HG03280 (cell line): ENCODE results near the gene PIGQ.

ENCODE experiments used
- ATAC-seq: cut with Tn5 transposase; IDR thresholded peaks from one replicate; pipeline ENCODE4 v1.9.1; 2021; ENCODE audit warnings: mild to moderate bottlenecking, moderate library complexity; ENCODE audit not compliant: unreplicated experiment

PIGQ gene

GRCh38 chr16:625977-626765 is 56.4 kb downstream of the PIGQ start:
- no peak for ATAC-seq

- no peak for ATAC-seq
These were observed 57.2 kb downstream of the PIGQ start for GRCh38 chr16:626787-627453.

GRCh38 chr16:627454-628239 is 57.9 kb downstream of the PIGQ start:
- no peak for ATAC-seq

- no peak for ATAC-seq
These were observed 58.7 kb downstream of the PIGQ start for GRCh38 chr16:628321-629061.

DNA sequence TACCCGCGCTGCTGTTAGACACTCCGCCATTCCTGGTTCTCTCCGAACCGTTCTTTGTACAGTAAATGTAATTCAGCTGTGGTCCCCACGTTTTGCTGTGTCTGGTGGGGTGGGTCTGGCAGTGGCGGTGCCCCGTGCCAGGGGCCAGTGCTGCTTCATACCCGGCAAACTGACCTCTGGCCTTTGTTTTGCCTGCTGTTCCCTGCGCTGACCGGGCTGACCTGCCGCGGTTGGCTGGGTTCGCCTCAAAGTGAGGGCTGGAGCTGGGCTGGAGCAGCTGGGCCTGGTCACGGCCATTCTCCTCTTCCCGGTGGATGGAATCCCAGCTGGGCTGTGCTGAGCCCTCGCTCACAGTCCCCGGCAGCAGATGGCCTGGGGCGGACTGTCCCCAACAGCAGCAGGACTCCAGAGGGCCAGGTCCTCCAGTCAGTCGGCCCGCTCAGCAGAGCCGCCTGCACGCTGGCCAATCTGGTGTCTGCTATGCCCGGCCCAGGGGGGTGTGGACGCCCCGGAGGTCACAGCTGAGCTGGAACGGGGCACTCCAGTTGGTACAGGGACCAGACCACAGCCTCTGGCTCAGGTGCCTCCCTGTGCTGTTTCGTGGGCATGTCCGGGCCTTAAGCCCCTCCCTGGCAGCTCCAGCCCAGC is 59.5 kb downstream of the PIGQ start:
- no peak for ATAC-seq

DNA sequence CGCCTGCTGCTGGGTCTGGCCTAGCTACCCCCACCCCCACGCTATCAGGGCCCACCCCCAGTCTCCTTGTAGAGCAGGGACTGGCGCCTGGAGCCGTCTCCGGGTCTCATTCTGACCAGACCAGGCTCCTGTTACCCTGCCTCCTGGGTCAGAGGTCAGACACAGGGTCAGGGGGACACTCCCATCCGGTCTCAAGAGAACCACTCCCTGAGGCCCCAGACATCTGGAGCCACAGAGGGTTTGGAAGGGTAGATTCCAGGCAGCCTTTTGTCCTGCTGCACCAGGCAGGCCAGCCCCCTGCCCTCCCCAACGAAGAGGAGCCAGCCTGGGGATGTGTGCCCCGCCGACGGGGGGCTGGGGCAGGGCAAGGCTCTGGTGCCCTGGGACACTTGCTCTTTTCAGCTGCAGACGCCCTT is 60.1 kb downstream of the PIGQ start:
- no peak for ATAC-seq

- no peak for ATAC-seq
These were observed 60.6 kb downstream of the PIGQ start for GRCh38 chr16:630249-630814.

DNA sequence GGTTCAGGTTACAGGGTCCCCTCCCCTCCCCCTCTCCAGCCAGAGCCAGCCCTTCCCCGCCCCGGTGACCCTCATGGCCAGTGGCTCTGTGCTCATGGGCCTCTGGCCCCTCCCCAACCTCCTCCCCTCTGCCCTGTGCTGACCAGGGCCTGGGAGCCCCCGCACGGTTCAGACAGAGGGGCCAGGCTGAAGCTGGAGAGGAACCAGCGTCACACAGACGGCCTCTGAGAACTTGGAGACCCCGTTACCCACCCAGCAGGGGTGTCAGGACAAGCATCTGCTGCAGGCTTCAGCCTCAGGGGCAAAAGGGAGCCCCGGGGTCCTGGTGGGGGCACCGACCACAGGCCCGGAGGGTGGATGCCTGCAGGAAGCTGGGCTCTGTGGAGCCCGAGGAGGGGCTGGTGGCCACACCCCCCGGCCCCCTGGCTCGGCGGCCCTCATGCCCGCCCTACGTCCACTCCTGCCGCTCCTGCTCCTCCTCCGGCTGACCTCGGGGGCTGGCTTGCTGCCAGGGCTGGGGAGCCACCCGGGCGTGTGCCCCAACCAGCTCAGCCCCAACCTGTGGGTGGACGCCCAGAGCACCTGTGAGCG is 61.1 kb downstream of the PIGQ start, which contains the start of gene WFIKKN1:
WFIKKN1 (plus strand) TSS at position 171 of the 591 bp plus-strand sequence; CDS start at position 440, 269 bp downstream.
- ATAC-seq, result no peak

GRCh38 chr16:631808-632358 is 62.1 kb downstream of the PIGQ start:
- ATAC-seq, result no peak

- ATAC-seq, result no peak
These were observed 62.9 kb downstream of the PIGQ start for GRCh38 chr16:632486-633335.

DNA sequence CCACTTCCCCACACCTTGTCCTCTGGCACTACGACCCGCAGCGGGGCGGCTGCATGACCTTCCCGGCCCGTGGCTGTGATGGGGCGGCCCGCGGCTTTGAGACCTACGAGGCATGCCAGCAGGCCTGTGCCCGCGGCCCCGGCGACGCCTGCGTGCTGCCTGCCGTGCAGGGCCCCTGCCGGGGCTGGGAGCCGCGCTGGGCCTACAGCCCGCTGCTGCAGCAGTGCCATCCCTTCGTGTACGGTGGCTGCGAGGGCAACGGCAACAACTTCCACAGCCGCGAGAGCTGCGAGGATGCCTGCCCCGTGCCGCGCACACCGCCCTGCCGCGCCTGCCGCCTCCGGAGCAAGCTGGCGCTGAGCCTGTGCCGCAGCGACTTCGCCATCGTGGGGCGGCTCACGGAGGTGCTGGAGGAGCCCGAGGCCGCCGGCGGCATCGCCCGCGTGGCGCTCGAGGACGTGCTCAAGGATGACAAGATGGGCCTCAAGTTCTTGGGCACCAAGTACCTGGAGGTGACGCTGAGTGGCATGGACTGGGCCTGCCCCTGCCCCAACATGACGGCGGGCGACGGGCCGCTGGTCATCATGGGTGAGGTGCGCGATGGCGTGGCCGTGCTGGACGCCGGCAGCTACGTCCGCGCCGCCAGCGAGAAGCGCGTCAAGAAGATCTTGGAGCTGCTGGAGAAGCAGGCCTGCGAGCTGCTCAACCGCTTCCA is 63.7 kb downstream of the PIGQ start:
- ATAC-seq, result no peak
